Stimulated activated CD8-positive, alpha-beta memory T cell treated with anti-CD3 and anti-CD28 coated beads, Interleukin-12 subunit alpha, Interleukin-12 subunit beta, amount 100 ng/mL, for 4 hours (primary cell): ENCODE results near the gene DECR2.
A peak's percentile ranks its signal among the peaks of the same experiment; 100 is the strongest.
"Not testable (repeated sequence)": the region's sequence is repeated elsewhere in the genome, so short reads cannot be mapped to it uniquely, and the experiment has no call there.

Experiments
- DNase-seq: peaks from one replicate; pipeline ENCODE4 v3.0.0-alpha.2; 2020; ENCODE audit warnings: low read depth

The DECR2 gene

GRCh38 chr16:379183-379960, 22.3 kb upstream of the DECR2 start:
- DNase-seq: no peak

GRCh38 chr16:379961-380761, 21.5 kb upstream of the DECR2 start:
- no peak for DNase-seq

- DNase-seq: no peak
These were observed 21.0 kb upstream of the DECR2 start for GRCh38 chr16:380762-381011.

DNA sequence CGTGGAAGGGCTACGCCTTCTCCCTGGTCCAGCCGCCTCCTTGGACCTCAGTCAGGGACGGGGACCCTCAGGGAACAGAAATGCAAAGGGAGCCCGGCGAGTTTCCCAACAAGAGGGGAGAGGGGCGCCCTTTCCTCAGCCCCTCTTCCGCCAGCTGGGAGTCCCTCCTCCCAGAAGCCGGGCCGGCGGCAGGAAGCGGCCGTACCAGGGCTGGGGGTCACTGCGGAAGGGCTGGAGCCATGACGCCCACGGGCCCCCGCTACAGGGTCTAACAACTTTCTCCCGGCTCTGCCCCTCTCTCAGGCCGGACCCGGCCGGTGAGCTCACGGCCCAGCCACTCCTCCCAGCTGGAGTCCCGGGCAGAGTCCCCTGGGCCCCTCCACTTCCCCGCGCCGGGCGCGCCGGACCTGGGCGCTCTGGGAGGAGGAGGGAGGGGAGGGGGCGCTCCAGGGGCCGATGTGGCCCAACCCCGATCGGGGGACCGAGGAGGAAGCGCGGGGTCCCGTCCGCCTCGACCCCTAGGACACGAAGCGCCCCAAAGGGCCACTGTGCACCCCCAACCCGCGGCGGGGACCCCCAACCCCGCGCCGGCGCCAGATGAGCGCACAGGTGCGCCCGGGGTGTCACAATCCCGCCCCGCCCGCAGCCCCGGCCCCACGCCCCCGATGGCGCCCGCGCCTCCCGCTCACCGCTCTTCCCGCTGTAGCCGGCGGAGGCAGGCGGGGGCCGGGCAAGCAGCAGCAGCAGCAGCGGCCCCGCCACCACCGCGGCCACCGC, 20.5 kb upstream of the DECR2 start:
- peak; percentile 29 for DNase-seq

DNA sequence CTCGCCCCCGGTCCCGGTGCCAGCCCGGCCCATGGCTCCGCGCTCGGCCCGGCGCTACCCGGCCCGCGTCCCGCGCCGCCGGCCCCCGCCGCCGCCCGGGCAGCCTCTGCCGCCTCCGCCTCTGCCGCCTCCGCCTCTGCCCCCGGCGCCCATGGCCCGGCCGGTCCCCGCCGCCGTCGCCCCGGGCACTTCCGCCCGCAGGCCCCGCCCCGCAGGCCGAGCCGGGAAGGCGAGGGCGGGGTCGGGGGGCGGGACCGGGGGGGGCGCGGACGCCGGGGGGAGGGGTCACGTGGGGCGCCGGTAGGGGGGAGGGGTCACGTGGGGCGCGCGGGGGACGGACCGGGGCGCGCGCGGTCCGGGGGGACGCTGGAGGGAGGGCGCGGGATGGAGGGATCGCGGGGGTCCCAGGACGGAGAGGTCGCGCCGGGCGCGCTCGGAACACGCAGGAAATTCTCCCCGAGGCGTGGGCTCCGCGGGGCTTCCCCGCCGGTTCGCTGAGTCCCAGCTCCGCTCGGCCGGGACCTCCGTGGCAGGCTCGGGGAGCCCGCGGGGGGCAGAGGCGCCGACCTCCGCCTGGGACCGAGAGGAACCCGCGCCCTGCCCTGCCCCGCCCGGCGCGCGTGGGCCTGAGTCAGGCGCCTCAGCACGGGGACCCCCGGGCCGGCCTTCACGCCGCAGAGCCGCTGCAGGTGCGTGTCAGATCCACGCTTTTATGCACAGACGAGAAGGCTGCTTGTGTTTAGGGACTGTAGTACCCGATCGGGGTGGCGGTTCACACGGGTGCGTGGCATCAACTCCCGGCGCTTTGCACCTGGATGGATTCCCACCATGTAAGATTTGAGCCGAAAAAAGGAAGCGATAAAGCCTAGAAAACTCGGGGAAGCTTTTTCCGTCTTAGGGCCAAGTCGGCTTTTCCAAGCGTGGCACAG, 19.6 kb upstream of the DECR2 start, which contains the start of gene PGAP6:
Gene PGAP6, minus strand, starts transcription at position 190 of the 929 bp plus-strand sequence. Its CDS starts 157 bp downstream, at position 33.
- DNase-seq: peak; percentile 59

GRCh38 chr16:383326-384051, 18.2 kb upstream of the DECR2 start:
- no peak for DNase-seq

DNA sequence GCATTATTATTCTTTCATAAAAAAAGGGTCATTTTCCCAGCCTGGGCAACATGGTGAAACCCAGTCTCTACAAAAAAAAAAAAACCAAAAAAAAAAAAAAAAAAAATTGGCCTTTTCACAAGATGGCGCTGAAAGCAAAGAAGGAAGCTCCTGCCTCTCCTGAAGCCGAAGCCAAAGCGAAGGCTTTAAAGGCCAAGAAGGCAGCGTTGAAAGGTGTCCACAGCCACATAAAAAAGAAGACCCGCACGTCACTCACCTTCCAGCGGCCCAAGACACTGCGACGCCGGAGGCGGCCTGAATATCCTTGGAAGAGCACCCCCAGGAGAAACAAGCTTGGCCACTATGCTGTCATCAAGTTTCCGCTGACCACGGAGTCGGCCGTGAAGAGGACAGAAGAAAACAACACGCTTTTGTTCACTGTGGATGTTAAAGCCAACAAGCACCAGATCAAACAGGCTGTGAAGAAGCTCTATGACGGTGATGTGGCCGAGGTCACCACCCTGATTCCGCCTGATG, 15.0 kb upstream of the DECR2 start:
- DNase-seq: no peak

- DNase-seq: not testable (repeated sequence)
These were observed 13.7 kb upstream of the DECR2 start for GRCh38 chr16:387761-388666.

GRCh38 chr16:389352-389751, 12.3 kb upstream of the DECR2 start:
- DNase-seq: no peak

DNA sequence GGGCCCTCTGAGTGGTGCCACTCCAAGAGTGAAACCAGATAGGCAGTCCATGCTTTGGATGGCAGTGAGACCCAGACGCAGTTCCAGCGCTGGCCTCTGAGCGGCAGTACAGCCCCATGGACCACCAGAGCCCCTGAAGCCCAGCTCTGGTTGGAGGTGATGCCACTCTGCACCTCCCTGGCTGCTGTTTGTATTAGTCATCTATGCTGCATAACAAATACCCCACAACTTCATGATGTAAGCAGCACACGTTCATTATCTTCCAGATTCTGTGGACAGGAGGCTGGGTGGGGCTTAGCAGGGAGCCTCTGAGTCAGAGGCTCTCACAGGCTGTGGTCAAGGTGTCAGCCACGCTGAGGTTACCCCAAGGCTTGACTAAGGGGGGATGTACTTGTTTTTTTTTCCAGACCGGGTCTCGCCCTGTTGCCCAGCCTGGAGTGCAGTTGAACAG, 9.8 kb upstream of the DECR2 start:
- DNase-seq: peak; percentile 75

- no peak for DNase-seq
These were observed 9.1 kb upstream of the DECR2 start for GRCh38 chr16:392450-393030.

DNA sequence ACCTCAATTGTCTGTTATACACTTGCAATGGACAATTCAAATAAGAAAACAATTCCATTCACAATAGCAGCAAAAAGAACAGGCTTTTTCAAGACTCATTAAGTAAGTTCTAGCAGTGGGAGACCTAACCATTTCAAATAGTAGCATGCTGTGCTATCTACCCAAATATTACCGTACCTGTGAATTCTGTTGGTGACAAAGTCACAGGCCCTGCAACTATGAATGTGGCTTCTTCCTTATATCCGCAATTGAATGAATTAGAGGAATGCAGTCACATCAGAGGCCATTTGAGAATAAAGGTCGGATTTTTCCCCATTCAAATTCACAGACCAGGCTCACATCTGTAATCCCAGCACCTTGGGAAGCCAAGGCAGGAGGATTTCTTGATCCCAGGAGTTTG, 5.5 kb upstream of the DECR2 start:
- no peak for DNase-seq

DNA sequence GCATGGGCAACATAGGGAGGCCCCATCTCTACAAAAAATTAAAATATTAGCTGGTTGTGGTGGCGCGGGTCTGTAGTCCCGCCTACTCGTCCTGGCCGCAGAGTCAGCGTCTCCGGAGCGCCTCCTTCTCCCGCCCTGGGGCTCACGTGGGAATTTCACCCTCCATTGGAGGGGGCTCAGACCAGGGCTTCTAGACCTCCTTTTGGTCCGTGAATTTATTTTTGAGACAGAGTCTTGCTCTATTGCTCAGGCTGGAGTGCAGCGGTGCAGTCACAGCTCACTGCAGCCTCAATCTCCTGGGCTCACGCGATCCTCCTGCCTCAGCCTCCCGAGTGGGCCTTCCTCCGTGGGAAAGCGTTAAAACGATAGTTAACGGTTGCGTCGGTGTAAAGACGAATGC, 5.1 kb upstream of the DECR2 start:
- DNase-seq: no peak

DNA sequence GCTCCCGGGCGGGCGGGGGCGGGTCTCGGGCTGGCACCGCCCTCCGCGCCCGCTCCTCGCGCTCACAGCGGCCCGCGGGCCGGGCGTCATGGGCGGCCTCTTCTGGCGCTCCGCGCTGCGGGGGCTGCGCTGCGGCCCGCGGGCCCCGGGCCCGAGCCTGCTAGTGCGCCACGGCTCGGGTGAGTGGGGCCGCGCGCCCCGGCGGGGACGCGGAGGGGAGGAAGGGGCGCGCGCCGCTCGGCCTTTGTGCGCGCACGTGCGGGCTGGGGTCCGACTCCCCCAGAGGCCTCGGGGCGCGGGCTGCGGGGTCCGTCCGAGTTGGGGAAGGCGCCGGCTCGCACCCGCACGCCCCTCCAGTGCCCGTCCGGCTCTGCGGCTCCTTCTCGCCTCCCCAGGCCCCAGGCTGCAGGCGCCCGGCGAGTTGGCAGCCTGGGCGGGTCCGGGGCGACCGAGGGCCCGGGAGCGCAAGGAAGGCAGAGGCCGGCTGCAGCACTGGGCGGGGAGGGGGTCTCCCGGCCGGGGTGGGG, 4.5 kb upstream of the DECR2 start, which contains the start of gene NME4:
Gene NME4, plus strand, starts transcription at position 65 of the 527 bp plus-strand sequence. Its CDS starts 24 bp downstream, at position 89.
- DNase-seq: no peak

- DNase-seq: no peak
These were observed 3.9 kb upstream of the DECR2 start for GRCh38 chr16:397736-398332.

GRCh38 chr16:398561-399339, 2.9 kb upstream of the DECR2 start:
- no peak for DNase-seq

DNA sequence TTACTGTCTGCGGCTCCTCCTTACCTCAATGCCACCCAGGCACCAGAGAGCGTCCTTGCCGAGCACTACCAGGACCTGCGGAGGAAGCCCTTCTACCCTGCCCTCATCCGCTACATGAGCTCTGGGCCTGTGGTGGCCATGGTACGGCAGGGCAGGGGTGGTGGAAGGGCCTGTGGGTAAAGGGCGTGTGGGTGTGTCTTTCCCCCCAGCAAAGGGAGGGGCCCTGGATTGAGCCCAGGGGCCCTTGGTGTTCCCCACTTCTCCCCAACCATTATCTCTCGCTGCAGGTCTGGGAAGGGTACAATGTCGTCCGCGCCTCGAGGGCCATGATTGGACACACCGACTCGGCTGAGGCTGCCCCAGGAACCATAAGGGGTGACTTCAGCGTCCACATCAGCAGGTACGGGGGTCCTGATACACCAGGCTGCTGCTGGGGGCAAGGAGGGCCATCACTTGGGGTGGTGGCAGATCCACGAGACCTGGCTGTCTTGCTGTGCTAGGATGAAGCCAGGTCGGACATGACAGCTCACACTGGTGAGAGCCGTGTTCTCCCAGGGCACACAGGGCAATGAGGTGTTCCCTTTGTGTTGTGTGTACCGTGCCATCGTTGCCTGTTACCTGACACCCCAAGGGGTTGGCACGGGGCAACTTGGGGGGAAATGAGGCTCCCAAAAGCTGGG, 2.2 kb upstream of the DECR2 start:
- DNase-seq: no peak
